ENCODE data around the gene PLXNC1.
A peak's percentile ranks its signal among the peaks of the same experiment; 100 is the strongest.

PLXNC1 gene

GRCh38 chr12:94276725-94277124 is 128.3 kb downstream of the PLXNC1 start:
- Histone ChIP-seq H3K36me3 (ENCODE audit: control insufficient read depth, insufficient read depth, low read length, severe bottlenecking) (no peaks in the 10 kb centered on the region), H3K9me3 (ENCODE audit: control insufficient read depth, low read length) (no peaks in the 10 kb centered on the region), H3K9ac (ENCODE audit: low read length) (no peak overlapping the region), H3K4me1 (ENCODE audit: control insufficient read depth, insufficient read depth, low read length) (no peaks in the 10 kb centered on the region), H3K4me3 (ENCODE audit: low read length) (no peak overlapping the region), H3K27me3 (replicated peaks; ENCODE audit: control insufficient read depth, insufficient read depth, low read length) (peaks cover 12% of the 10 kb centered on the region)
- no peak for DNase-seq (ENCODE audit: low read depth)

DNA sequence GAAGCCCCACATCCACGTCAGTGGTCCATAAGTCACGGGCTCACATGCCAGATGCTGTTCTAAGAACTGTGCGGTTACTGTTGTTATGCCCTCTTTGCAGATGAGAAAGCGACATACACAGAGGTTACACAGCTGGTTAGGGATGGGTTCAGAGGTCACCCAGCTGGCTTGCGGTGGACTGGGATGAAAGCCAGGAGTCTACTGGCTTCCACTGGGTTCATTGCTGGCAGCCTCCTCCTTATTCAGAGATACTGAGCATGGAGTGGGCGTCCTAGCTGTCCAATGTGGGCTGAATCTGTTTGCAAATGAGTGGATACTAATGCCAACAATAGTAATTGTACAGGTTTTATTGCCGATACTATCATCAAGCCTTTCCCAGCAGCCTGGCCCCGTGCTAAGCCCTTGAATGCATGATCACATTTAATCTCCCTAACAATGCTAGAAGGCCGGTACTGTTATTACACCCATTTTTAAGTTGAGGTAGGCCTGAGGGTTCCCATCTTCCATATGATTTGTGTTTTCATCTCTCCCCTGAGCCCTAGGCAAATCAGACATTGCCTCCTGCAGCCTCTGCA is 129.1 kb downstream of the PLXNC1 start:
- H3K9ac ChIP-seq (ENCODE audit: low read length) = no peak overlapping the region
- DNase-seq (ENCODE audit: low read depth) = no peak
- no peak overlapping the region for H3K4me3 ChIP-seq (ENCODE audit: low read length)
- no peaks in the 10 kb centered on the region for H3K36me3 ChIP-seq (ENCODE audit: control insufficient read depth, insufficient read depth, low read length, severe bottlenecking)
- no peaks in the 10 kb centered on the region for H3K4me1 ChIP-seq (ENCODE audit: control insufficient read depth, insufficient read depth, low read length)
- peaks cover 12% of the 10 kb centered on the region for H3K27me3 ChIP-seq (replicated peaks; ENCODE audit: control insufficient read depth, insufficient read depth, low read length)
- H3K9me3 ChIP-seq (ENCODE audit: control insufficient read depth, low read length) = no peaks in the 10 kb centered on the region

DNA sequence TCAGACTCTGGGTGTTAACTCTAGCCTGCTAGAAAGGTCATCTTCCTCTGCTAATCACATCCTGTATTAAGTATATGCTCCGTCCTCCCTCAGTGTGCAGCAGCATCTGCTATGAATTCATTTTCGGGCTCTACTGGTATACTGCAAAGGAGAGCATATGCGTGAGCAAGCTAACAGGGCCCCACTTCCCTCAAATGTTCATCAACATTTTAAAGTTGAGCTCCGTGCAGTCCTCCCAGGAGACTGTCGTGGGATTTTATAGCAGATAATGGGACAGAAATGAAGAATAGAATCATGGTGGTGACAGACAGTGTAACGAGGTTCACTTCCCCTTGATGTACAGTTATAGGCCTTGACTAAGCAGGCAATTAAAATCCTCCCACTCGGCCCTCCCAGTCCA is 131.7 kb downstream of the PLXNC1 start:
- no peak for DNase-seq (ENCODE audit: low read depth)
- Histone ChIP-seq H3K9me3 (ENCODE audit: control insufficient read depth, low read length) (no peaks in the 10 kb centered on the region), H3K4me1 (ENCODE audit: control insufficient read depth, insufficient read depth, low read length) (no peaks in the 10 kb centered on the region), H3K4me3 (ENCODE audit: low read length) (no peak overlapping the region), H3K27me3 (replicated peaks; ENCODE audit: control insufficient read depth, insufficient read depth, low read length) (peaks cover 14% of the 10 kb centered on the region), H3K9ac (ENCODE audit: low read length) (no peak overlapping the region), H3K36me3 (ENCODE audit: control insufficient read depth, insufficient read depth, low read length, severe bottlenecking) (no peaks in the 10 kb centered on the region)

DNA sequence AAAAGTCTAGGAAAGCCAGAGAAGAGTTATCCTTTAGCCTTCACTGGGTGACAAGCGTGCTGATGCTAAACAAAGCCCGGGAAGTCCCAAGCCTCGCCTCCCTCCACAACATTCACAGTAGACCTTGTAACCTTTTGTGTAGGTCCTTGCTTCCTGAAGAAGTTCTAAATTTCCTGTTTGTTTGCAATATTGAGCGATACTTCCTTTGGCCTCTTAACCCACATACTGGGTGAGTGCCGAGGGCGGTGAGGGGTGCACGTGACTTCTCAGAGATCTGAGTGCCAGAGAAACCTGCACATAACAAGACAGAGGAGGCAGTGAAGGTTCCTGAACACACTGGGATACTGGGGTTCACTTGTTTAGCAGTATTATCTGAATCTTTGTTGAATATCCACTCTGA is 134.3 kb downstream of the PLXNC1 start:
- Histone ChIP-seq H3K36me3 (ENCODE audit: control insufficient read depth, insufficient read depth, low read length, severe bottlenecking) (no peaks in the 10 kb centered on the region), H3K4me1 (ENCODE audit: control insufficient read depth, insufficient read depth, low read length) (no peaks in the 10 kb centered on the region), H3K27me3 (replicated peaks; ENCODE audit: control insufficient read depth, insufficient read depth, low read length) (peaks cover 19% of the 10 kb centered on the region), H3K9me3 (ENCODE audit: control insufficient read depth, low read length) (no peaks in the 10 kb centered on the region), H3K9ac (ENCODE audit: low read length) (no peak overlapping the region), H3K4me3 (ENCODE audit: low read length) (no peak overlapping the region)
- DNase-seq (ENCODE audit: low read depth) = no peak

- Histone ChIP-seq H3K4me3 (ENCODE audit: low read length) (no peak overlapping the region), H3K9me3 (ENCODE audit: control insufficient read depth, low read length) (no peaks in the 10 kb centered on the region), H3K36me3 (ENCODE audit: control insufficient read depth, insufficient read depth, low read length, severe bottlenecking) (no peaks in the 10 kb centered on the region), H3K9ac (ENCODE audit: low read length) (no peak overlapping the region), H3K4me1 (ENCODE audit: control insufficient read depth, insufficient read depth, low read length) (peaks cover under 1% of the 10 kb centered on the region), H3K27me3 (replicated peaks; ENCODE audit: control insufficient read depth, insufficient read depth, low read length) (peaks cover 25% of the 10 kb centered on the region)
- DNase-seq (ENCODE audit: low read depth) = no peak
Measured at GRCh38 chr12:94284046-94284445, 135.7 kb downstream of the PLXNC1 start.

- peaks cover 9% of the 10 kb centered on the region for H3K4me1 ChIP-seq (ENCODE audit: control insufficient read depth, insufficient read depth, low read length)
- H3K36me3 ChIP-seq (ENCODE audit: control insufficient read depth, insufficient read depth, low read length, severe bottlenecking) = no peaks in the 10 kb centered on the region
- no peak for DNase-seq (ENCODE audit: low read depth)
- H3K4me3 ChIP-seq (ENCODE audit: low read length) = no peak overlapping the region
- no peak overlapping the region for H3K9ac ChIP-seq (ENCODE audit: low read length)
- no peaks in the 10 kb centered on the region for H3K9me3 ChIP-seq (ENCODE audit: control insufficient read depth, low read length)
- H3K27me3 ChIP-seq (replicated peaks; ENCODE audit: control insufficient read depth, insufficient read depth, low read length) = peaks cover 25% of the 10 kb centered on the region
Measured at GRCh38 chr12:94284859-94285258, 136.5 kb downstream of the PLXNC1 start.

DNA sequence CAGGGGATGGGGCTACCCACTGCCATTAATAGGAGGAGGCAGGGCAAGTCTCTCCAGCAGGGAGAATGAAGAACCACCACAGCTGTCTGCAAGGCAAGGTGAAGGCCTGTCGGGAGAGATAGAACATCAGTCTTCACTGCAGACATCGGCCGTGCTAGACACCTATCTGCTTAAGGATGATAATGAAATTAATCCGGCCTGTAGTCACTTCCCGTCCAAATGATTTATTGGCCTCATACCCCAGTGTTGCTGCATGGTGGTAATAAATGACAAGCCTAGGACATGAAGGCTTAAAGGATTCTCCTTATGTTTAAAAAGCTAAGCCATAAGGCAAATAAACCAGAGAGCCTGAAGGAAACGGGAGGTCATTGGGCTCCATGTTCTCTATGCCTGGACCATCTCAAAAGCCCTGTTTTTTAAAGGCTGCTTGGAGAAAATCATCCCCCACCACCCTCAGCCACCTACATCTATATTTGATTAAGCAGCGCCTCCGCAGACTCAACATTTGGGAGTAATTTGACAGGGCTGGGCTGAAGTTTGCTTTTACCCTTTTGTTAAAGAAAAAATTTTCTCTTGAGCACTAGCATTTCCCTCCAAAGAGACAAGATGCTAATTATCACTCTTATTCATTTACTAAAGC is 137.7 kb downstream of the PLXNC1 start:
- no peaks in the 10 kb centered on the region for H3K36me3 ChIP-seq (ENCODE audit: control insufficient read depth, insufficient read depth, low read length, severe bottlenecking)
- no peak for DNase-seq (ENCODE audit: low read depth)
- no peak overlapping the region for H3K9ac ChIP-seq (ENCODE audit: low read length)
- peaks cover 18% of the 10 kb centered on the region for H3K4me1 ChIP-seq (ENCODE audit: control insufficient read depth, insufficient read depth, low read length)
- H3K27me3 ChIP-seq (replicated peaks; ENCODE audit: control insufficient read depth, insufficient read depth, low read length) = peaks cover 20% of the 10 kb centered on the region
- no peak overlapping the region for H3K4me3 ChIP-seq (ENCODE audit: low read length)
- H3K9me3 ChIP-seq (ENCODE audit: control insufficient read depth, low read length) = no peaks in the 10 kb centered on the region

- Histone ChIP-seq H3K4me1 (ENCODE audit: control insufficient read depth, insufficient read depth, low read length) (peaks cover 18% of the 10 kb centered on the region), H3K27me3 (replicated peaks; ENCODE audit: control insufficient read depth, insufficient read depth, low read length) (peaks cover 18% of the 10 kb centered on the region), H3K4me3 (ENCODE audit: low read length) (no peak overlapping the region), H3K36me3 (ENCODE audit: control insufficient read depth, insufficient read depth, low read length, severe bottlenecking) (no peaks in the 10 kb centered on the region), H3K9ac (ENCODE audit: low read length) (no peak overlapping the region), H3K9me3 (ENCODE audit: control insufficient read depth, low read length) (no peaks in the 10 kb centered on the region)
- DNase-seq (ENCODE audit: low read depth) = no peak
Measured at GRCh38 chr12:94286583-94287244, 138.3 kb downstream of the PLXNC1 start.

- peaks cover 18% of the 10 kb centered on the region for H3K4me1 ChIP-seq (ENCODE audit: control insufficient read depth, insufficient read depth, low read length)
- H3K9ac ChIP-seq (ENCODE audit: low read length) = no peak overlapping the region
- H3K36me3 ChIP-seq (ENCODE audit: control insufficient read depth, insufficient read depth, low read length, severe bottlenecking) = no peaks in the 10 kb centered on the region
- H3K27me3 ChIP-seq (replicated peaks; ENCODE audit: control insufficient read depth, insufficient read depth, low read length) = peaks cover 16% of the 10 kb centered on the region
- H3K9me3 ChIP-seq (ENCODE audit: control insufficient read depth, low read length) = no peaks in the 10 kb centered on the region
- H3K4me3 ChIP-seq (ENCODE audit: low read length) = no peak overlapping the region
- no peak for DNase-seq (ENCODE audit: low read depth)
Measured at GRCh38 chr12:94287245-94287628, 138.9 kb downstream of the PLXNC1 start.

- Histone ChIP-seq H3K4me3 (ENCODE audit: low read length) (peak overlapping the region; percentile 18), H3K27me3 (replicated peaks; ENCODE audit: control insufficient read depth, insufficient read depth, low read length) (peaks cover 15% of the 10 kb centered on the region)
- peak; percentile 67 for DNase-seq (ENCODE audit: low read depth)
Measured at GRCh38 chr12:94289461-94290312, 141.3 kb downstream of the PLXNC1 start.

GRCh38 chr12:94290353-94290752 is 142.0 kb downstream of the PLXNC1 start:
- Histone ChIP-seq H3K36me3 (ENCODE audit: control insufficient read depth, insufficient read depth, low read length, severe bottlenecking) (no peaks in the 10 kb centered on the region), H3K4me3 (ENCODE audit: low read length) (no peak overlapping the region), H3K27me3 (replicated peaks; ENCODE audit: control insufficient read depth, insufficient read depth, low read length) (peaks cover 9% of the 10 kb centered on the region), H3K9ac (ENCODE audit: low read length) (no peak overlapping the region), H3K9me3 (ENCODE audit: control insufficient read depth, low read length) (no peaks in the 10 kb centered on the region), H3K4me1 (ENCODE audit: control insufficient read depth, insufficient read depth, low read length) (peaks cover 18% of the 10 kb centered on the region)
- no peak for DNase-seq (ENCODE audit: low read depth)

More at GRCh38 chr12:94289461-94290312, 141.3 kb downstream of the PLXNC1 start:
- H3K36me3 ChIP-seq (ENCODE audit: control insufficient read depth, insufficient read depth, low read length, severe bottlenecking) = no peaks in the 10 kb centered on the region
- H3K4me1 ChIP-seq (ENCODE audit: control insufficient read depth, insufficient read depth, low read length) = peaks cover 18% of the 10 kb centered on the region
- H3K9me3 ChIP-seq (ENCODE audit: control insufficient read depth, low read length) = no peaks in the 10 kb centered on the region
- peak overlapping the region; percentile 16 for H3K9ac ChIP-seq (ENCODE audit: low read length)

All from adipocyte (in vitro differentiated cells).